ENCODE results near the gene CMTR1.
"Not testable (repeated sequence)": the region's sequence is repeated elsewhere in the genome, so short reads cannot be mapped to it uniquely, and the experiment has no call there.

The CMTR1 gene

GRCh38 chr6:37432916-37433656 is at the start of gene CMTR1:
Gene CMTR1 (plus strand): TSS chr6:37433221. CDS start chr6:37435630, 2,409 bp downstream.
- peaks cover 2% of the 10 kb centered on the region for H3K9me3 Mint-ChIP-seq
- CTCF ChIA-PET = interaction anchor here (0.9 to 2.1 kb wide), 6 partner anchors 52 to 415 kb away, joined by 3 to 4 read pairs (median 4); no protein-coding TSS in a partner anchor
- peak within 1 kb of the TSS; percentile 99 for H3K27ac Mint-ChIP-seq
- peak; percentile 98 for DNase-seq
- H3K4me3 Mint-ChIP-seq = peak within 1 kb of the TSS; percentile 94
- H3K36me3 Mint-ChIP-seq = peaks cover 23% of the 10 kb centered on the region
- peaks cover 10% of the 10 kb centered on the region for H3K27me3 Mint-ChIP-seq
- H3K4me1 Mint-ChIP-seq = peaks cover 52% of the 10 kb centered on the region

- Mint-ChIP-seq H3K4me3 (no peak overlapping the region), H3K9me3 (no peaks in the 10 kb centered on the region), H3K36me3 (peaks cover 18% of the 10 kb centered on the region), H3K27ac (no peak overlapping the region), H3K4me1 (peaks cover 7% of the 10 kb centered on the region), H3K27me3 (no peaks in the 10 kb centered on the region)
- CTCF ChIA-PET = interaction anchor here (1.2 kb wide), 1 partner anchor 50 kb away, joined by 4 read pairs; no protein-coding TSS in a partner anchor
- no peak for DNase-seq
Measured at GRCh38 chr6:37388578-37388977, 44.4 kb upstream of the CMTR1 start.

- Mint-ChIP-seq H3K36me3 (peaks cover 19% of the 10 kb centered on the region), H3K4me3 (no peak overlapping the region), H3K9me3 (no peaks in the 10 kb centered on the region), H3K27ac (no peak overlapping the region), H3K27me3 (no peaks in the 10 kb centered on the region), H3K4me1 (peaks cover 7% of the 10 kb centered on the region)
- CTCF ChIA-PET = no interaction called here
- no peak for DNase-seq
Measured at GRCh38 chr6:37389857-37390256, 43.2 kb upstream of the CMTR1 start.

- Mint-ChIP-seq H3K4me1 (peaks cover 7% of the 10 kb centered on the region), H3K27ac (peak overlapping the region; percentile 74), H3K36me3 (peaks cover 18% of the 10 kb centered on the region), H3K27me3 (no peaks in the 10 kb centered on the region), H3K9me3 (no peaks in the 10 kb centered on the region), H3K4me3 (no peak overlapping the region)
- no peak for DNase-seq
- CTCF ChIA-PET = interaction anchor here (1.1 kb wide), 1 partner anchor 9 kb away, joined by 4 read pairs; no protein-coding TSS in a partner anchor
Measured at GRCh38 chr6:37391120-37391519, 41.9 kb upstream of the CMTR1 start.

- CTCF ChIA-PET = interaction anchor here (2.2 kb wide), 1 partner anchor 11 kb away, joined by 8 read pairs; no protein-coding TSS in a partner anchor
- peaks cover 7% of the 10 kb centered on the region for H3K4me1 Mint-ChIP-seq
- DNase-seq = no peak
- H3K36me3 Mint-ChIP-seq = peaks cover 12% of the 10 kb centered on the region
- no peak overlapping the region for H3K4me3 Mint-ChIP-seq
- H3K27me3 Mint-ChIP-seq = peaks cover 6% of the 10 kb centered on the region
- H3K9me3 Mint-ChIP-seq = no peaks in the 10 kb centered on the region
- no peak overlapping the region for H3K27ac Mint-ChIP-seq
Measured at GRCh38 chr6:37392821-37393220, 40.2 kb upstream of the CMTR1 start.

GRCh38 chr6:37393381-37393929 is 39.6 kb upstream of the CMTR1 start:
- Mint-ChIP-seq H3K27ac (no peak overlapping the region), H3K9me3 (no peaks in the 10 kb centered on the region), H3K4me1 (peaks cover 7% of the 10 kb centered on the region), H3K27me3 (peaks cover 10% of the 10 kb centered on the region), H3K36me3 (peaks cover 12% of the 10 kb centered on the region), H3K4me3 (no peak overlapping the region)
- DNase-seq = no peak
- CTCF ChIA-PET = interaction anchor here (2.2 kb wide), 1 partner anchor 12 kb away, joined by 8 read pairs; no protein-coding TSS in a partner anchor

- Mint-ChIP-seq H3K36me3 (peaks cover 6% of the 10 kb centered on the region), H3K4me1 (no peaks in the 10 kb centered on the region), H3K27ac (no peak overlapping the region), H3K9me3 (no peaks in the 10 kb centered on the region), H3K4me3 (no peak overlapping the region), H3K27me3 (peaks cover 21% of the 10 kb centered on the region)
- DNase-seq = no peak
- CTCF ChIA-PET = interaction anchor here (1.4 kb wide), 1 partner anchor 257 kb away, joined by 4 read pairs; no protein-coding TSS in a partner anchor
Measured at GRCh38 chr6:37396571-37397180, 36.3 kb upstream of the CMTR1 start.

GRCh38 chr6:37399131-37399530 is 33.9 kb upstream of the CMTR1 start:
- DNase-seq = no peak
- peaks cover 21% of the 10 kb centered on the region for H3K27me3 Mint-ChIP-seq
- peaks cover under 1% of the 10 kb centered on the region for H3K36me3 Mint-ChIP-seq
- no peak overlapping the region for H3K4me3 Mint-ChIP-seq
- H3K27ac Mint-ChIP-seq = no peak overlapping the region
- CTCF ChIA-PET = interaction anchor here (1.1 kb wide), 1 partner anchor 19 kb away, joined by 3 read pairs; no protein-coding TSS in a partner anchor
- no peaks in the 10 kb centered on the region for H3K4me1 Mint-ChIP-seq
- no peaks in the 10 kb centered on the region for H3K9me3 Mint-ChIP-seq

GRCh38 chr6:37399795-37400490 is 33.1 kb upstream of the CMTR1 start:
- H3K27ac Mint-ChIP-seq = no peak overlapping the region
- CTCF ChIA-PET = interaction anchor here (1.1 to 1.2 kb wide), 2 partner anchors 20 to 166 kb away, joined by 3 read pairs; no protein-coding TSS in a partner anchor
- H3K36me3 Mint-ChIP-seq = no peaks in the 10 kb centered on the region

GRCh38 chr6:37401658-37402057 is 31.4 kb upstream of the CMTR1 start:
- H3K36me3 Mint-ChIP-seq, H3K4me3 Mint-ChIP-seq, H3K27ac Mint-ChIP-seq, H3K9me3 Mint-ChIP-seq, CTCF ChIA-PET, DNase-seq, H3K4me1 Mint-ChIP-seq: not testable (repeated sequence)
- peaks cover 27% of the 10 kb centered on the region for H3K27me3 Mint-ChIP-seq

More at GRCh38 chr6:37399795-37400490, 33.1 kb upstream of the CMTR1 start:
- Mint-ChIP-seq H3K9me3 (no peaks in the 10 kb centered on the region), H3K4me3 (no peak overlapping the region), H3K4me1 (no peaks in the 10 kb centered on the region), H3K27me3 (peaks cover 21% of the 10 kb centered on the region)
- DNase-seq = no peak

GRCh38 chr6:37406726-37407341 is 26.2 kb upstream of the CMTR1 start:
- Mint-ChIP-seq H3K4me1 (no peaks in the 10 kb centered on the region), H3K27ac (no peak overlapping the region), H3K4me3 (no peak overlapping the region), H3K9me3 (no peaks in the 10 kb centered on the region), H3K36me3 (no peaks in the 10 kb centered on the region), H3K27me3 (peaks cover 11% of the 10 kb centered on the region)
- CTCF ChIA-PET = no interaction called here
- no peak for DNase-seq

GRCh38 chr6:37407948-37408347 is 25.1 kb upstream of the CMTR1 start:
- H3K27me3 Mint-ChIP-seq = peaks cover 11% of the 10 kb centered on the region
- CTCF ChIA-PET = no interaction called here
- no peaks in the 10 kb centered on the region for H3K36me3 Mint-ChIP-seq
- H3K27ac Mint-ChIP-seq = no peak overlapping the region
- H3K4me3 Mint-ChIP-seq = no peak overlapping the region
- DNase-seq = no peak
- H3K9me3 Mint-ChIP-seq = no peaks in the 10 kb centered on the region
- H3K4me1 Mint-ChIP-seq = no peaks in the 10 kb centered on the region

GRCh38 chr6:37409501-37409900 is 23.5 kb upstream of the CMTR1 start:
- no peak for DNase-seq
- H3K9me3 Mint-ChIP-seq = no peaks in the 10 kb centered on the region
- H3K27ac Mint-ChIP-seq = no peak overlapping the region
- H3K36me3 Mint-ChIP-seq = no peaks in the 10 kb centered on the region
- CTCF ChIA-PET = no interaction called here
- H3K4me3 Mint-ChIP-seq = no peak overlapping the region
- H3K4me1 Mint-ChIP-seq = no peaks in the 10 kb centered on the region
- H3K27me3 Mint-ChIP-seq = peaks cover 12% of the 10 kb centered on the region

Measured in activated naive CD4-positive, alpha-beta T cell treated with anti-CD3 and anti-CD28 coated beads, Interleukin-2, amount 10 ng/mL, durations not matched to agents 7 days and 5 days (primary cell).